Kidney glomerular epithelial cell (primary cell): ENCODE results near the gene MAN1B1.
A peak's percentile ranks its signal among the peaks of the same experiment; 100 is the strongest.

Source experiments
- DNase-seq: peaks from one replicate; lab custom pipeline; 2025; lab: John Stamatoyannopoulos, UW

Gene MAN1B1

DNA sequence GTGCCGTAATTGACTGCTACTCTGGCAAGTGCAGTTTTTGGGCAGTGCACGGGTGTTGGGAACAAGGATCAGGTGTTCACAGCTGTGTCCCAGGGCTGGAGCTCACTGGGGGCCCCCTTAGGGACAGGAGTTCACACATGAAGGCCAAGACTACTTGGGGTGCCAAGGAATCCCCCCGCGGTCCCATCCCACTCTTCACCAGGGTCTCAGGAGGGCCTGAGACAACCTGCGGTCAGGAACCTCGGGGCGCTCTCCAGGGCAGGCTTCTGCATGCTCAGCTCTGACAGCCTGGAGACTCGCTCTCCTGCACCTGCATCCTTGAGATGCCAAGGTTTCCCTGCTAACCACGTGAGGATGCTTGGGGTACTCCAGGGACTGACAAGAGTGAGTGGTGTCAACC is 2.3 kb upstream of the MAN1B1 start:
- no peak for DNase-seq

GRCh38 chr9:137085920-137086530 is 760 bp upstream of the MAN1B1 start:
- peak; percentile 3 for DNase-seq

GRCh38 chr9:137087409-137087925 is 682 bp downstream of the MAN1B1 start:
- no peak for DNase-seq

DNA sequence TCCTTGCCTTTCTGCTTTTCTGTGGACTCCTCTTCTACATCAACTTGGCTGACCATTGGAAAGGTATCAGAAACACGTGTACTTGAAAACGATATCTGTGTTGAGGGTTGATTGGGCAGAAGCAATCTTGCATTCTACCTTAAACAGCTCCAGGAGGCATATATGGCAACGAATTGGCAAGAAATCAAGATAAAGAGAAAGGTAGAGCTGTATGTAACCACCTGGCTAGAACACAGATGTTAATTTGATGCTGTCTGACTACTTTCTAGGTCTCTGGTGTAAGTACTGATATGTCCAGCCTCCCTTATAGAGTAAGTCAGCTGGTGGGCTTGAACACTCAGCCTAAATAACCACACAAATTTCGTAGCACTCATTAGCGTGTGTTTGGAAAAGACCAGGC is 1.3 kb downstream of the MAN1B1 start:
- DNase-seq = no peak

- no peak for DNase-seq
These were observed 2.6 kb downstream of the MAN1B1 start for GRCh38 chr9:137089232-137089947.

GRCh38 chr9:137095664-137096517 is 9.1 kb downstream of the MAN1B1 start:
- DNase-seq = no peak

DNA sequence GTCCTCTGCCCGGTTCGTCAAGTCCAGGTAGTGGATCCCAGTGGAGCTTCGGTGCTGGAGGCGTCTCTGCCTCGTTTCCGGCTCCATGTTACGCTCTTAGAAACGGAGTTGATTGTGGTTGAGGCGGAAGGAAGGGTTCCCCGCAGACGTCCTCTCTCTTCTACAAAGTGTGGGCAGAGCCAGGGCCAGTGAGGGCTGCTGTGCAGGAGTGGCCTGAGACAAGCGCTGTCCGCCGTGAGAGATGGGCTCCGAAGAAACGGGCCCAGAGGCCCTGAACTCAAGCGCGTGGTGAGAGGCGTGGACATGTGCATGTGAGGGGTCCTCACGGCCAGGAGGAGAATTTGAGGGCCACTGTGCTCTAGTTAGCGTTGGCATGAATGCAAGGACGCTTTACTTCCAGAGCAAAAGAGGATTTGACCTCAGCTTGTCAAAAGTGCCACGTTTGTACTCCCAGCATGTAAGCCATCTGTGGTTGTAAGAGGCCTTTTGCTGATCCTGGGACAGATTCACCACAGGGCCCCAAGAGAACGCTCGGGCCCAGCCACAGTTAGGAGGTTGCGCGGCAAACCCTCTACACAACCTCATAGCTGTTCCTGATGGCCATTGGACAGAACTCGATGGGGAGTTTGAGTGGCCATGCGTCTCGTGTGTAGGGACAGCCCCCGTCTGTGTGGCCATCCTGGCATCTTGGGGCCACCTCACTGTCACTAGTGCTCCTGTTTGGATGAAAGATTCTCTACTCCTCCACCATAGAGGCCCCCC is 10.2 kb downstream of the MAN1B1 start:
- DNase-seq = no peak

GRCh38 chr9:137097761-137098462 is 11.1 kb downstream of the MAN1B1 start:
- no peak for DNase-seq

DNA sequence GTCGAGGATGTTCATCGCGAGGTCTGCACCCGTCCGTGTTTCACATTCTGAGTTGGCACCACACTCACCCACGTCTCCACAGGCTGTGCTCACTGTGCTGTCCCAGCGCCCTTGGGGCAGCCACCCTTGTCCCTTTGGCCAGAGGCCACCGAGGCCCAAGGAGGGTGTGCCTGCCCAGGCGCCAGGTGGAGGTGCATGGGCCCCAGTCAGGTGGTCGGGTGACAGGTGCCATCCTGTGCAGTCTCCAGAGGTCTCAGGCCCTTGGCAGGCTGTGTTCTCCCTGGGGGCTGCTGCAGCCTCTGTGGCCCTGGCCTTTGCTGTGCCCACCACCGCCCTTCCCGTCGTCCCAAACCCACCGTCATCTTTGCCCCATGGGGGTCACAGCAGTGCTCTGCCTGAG is 12.4 kb downstream of the MAN1B1 start:
- no peak for DNase-seq

DNA sequence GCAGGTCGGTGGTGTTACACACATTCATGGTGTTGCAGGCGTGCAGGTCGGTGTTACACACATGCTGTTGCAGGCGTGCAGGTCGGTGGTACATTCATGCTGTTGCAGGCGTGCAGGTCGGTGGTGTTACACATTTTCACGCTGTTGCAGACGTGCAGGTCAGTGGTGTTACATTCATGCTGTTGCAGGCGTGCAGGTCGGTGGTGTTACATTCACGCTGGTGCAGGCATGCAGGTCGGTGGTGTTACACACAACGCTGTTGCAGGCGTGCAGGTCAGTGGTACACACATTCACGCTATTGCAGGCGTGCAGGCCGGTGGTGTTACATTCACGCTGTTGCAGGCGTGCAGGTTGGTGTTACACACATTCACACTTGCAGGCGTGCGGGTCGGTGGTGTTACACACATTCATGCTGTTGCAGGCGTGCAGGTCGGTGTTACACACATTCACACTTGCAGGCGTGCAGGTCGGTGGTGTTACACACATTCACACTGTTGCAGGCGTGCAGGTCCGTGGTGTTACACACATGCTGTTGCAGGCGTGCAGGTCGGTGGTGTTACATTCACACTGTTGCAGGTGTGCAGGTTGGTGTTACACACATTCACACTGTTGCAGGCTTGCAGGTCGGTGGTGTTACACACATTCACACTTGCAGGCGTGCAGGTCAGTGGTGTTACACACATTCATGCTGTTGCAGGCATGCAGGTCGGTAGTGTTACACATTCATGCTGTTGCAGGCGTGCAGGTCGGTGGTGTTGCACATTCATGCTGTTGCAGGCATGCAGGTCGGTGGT is 16.6 kb downstream of the MAN1B1 start:
- DNase-seq = no peak

- DNase-seq = no peak
These were observed 19.3 kb downstream of the MAN1B1 start for GRCh38 chr9:137105814-137106661.

DNA sequence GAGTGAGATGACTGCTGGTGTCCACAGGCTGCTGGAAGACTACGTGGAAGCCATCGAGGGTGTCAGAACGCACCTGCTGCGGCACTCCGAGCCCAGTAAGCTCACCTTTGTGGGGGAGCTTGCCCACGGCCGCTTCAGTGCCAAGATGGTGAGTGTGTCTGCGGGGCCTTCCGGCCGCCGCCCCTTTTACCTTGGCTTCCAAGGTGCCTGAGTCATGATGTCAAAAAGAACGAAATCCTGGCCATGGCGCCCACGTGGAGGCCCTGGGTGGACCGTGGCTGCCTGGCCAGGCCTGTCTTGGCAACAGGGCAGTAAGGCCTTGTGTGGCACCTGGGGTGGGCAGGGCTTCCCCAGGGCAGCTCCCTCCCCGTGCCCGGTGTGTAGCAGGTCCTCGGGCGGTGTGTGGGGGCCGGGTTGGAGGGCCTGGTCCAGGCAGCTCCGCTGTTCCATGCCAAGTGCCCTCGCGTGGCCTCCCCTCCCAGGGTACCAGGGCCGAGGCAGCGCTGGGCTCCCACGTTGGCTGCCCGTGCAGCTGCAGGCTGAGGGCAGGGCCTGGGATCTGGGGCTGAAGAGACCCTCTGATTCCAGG is 20.0 kb downstream of the MAN1B1 start:
- no peak for DNase-seq

DNA sequence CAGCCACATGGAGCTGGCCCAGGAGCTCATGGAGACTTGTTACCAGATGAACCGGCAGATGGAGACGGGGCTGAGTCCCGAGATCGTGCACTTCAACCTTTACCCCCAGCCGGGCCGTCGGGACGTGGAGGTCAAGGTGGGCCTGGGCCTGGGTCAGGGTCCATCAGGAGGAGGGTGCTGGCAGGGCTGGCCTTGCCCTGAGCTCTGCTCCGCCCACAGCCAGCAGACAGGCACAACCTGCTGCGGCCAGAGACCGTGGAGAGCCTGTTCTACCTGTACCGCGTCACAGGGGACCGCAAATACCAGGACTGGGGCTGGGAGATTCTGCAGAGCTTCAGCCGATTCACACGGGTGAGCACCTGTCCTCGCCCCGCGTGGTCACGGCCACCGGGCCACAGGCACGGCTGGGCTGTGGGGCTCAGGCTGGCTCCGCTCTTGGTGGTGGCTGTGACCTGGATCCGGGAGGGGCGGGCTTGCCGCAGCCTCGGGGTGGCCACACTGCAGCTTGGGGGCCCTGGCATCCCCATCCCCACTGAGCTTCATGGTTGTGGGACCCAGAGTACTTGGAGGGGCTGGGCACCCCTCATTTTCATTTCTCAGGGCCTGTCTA is 20.6 kb downstream of the MAN1B1 start:
- no peak for DNase-seq

- no peak for DNase-seq
These were observed 21.2 kb downstream of the MAN1B1 start for GRCh38 chr9:137107982-137108381.

DNA sequence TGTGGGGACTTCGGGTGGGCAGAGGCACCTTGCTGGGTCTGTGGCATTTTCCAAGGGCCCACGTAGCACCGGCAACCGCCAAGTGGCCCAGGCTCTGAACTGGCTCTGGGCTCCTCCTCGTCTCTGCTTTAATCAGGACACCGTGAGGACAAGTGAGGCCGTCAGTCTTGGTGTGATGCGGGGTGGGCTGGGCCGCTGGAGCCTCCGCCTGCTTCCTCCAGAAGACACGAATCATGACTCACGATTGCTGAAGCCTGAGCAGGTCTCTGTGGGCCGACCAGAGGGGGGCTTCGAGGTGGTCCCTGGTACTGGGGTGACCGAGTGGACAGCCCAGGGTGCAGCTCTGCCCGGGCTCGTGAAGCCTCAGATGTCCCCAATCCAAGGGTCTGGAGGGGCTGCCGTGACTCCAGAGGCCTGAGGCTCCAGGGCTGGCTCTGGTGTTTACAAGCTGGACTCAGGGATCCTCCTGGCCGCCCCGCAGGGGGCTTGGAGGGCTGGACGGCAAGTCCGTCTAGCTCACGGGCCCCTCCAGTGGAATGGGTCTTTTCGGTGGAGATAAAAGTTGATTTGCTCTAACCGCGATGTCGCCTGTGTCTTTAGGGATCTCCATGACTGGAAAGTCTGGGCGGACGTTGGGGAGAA is 21.9 kb downstream of the MAN1B1 start:
- no peak for DNase-seq

GRCh38 chr9:137109250-137110146 is 22.7 kb downstream of the MAN1B1 start:
- DNase-seq = no peak
